ENCODE measurements around the gene TUNAR.

Gene TUNAR

GRCh38 chr14:95876761-95877538 is at the start of gene TUNAR:
Gene TUNAR (plus strand): TSS chr14:95876832.
- no peak for DNase-seq

- DNase-seq = no peak
These were observed 47.9 kb upstream of the TUNAR start for GRCh38 chr14:95828649-95829265.

- no peak for DNase-seq
These were observed 47.3 kb upstream of the TUNAR start for GRCh38 chr14:95829321-95829720.

- DNase-seq = no peak
These were observed 46.2 kb upstream of the TUNAR start for GRCh38 chr14:95830386-95830785.

GRCh38 chr14:95831041-95831440 is 45.6 kb upstream of the TUNAR start:
- no peak for DNase-seq

GRCh38 chr14:95831468-95831867 is 45.2 kb upstream of the TUNAR start:
- no peak for DNase-seq

- DNase-seq = no peak
These were observed 44.6 kb upstream of the TUNAR start for GRCh38 chr14:95832012-95832411.

GRCh38 chr14:95833429-95833828 is 43.2 kb upstream of the TUNAR start:
- DNase-seq = no peak

GRCh38 chr14:95834496-95834895 is 42.1 kb upstream of the TUNAR start:
- DNase-seq = no peak

GRCh38 chr14:95835121-95835730 is 41.4 kb upstream of the TUNAR start:
- DNase-seq = no peak

GRCh38 chr14:95838862-95839261 is 37.8 kb upstream of the TUNAR start:
- DNase-seq = no peak

- DNase-seq = no peak
These were observed 36.4 kb upstream of the TUNAR start for GRCh38 chr14:95840094-95840700.

GRCh38 chr14:95841668-95842067 is 35.0 kb upstream of the TUNAR start:
- DNase-seq = no peak

GRCh38 chr14:95849761-95850160 is 26.9 kb upstream of the TUNAR start:
- DNase-seq = no peak

- DNase-seq = no peak
These were observed 26.2 kb upstream of the TUNAR start for GRCh38 chr14:95850429-95850828.

GRCh38 chr14:95855606-95856005 is 21.0 kb upstream of the TUNAR start:
- DNase-seq = no peak

- DNase-seq = no peak
These were observed 19.4 kb upstream of the TUNAR start for GRCh38 chr14:95857275-95857674.

GRCh38 chr14:95858893-95859292 is 17.7 kb upstream of the TUNAR start:
- DNase-seq = no peak

- no peak for DNase-seq
These were observed 14.4 kb upstream of the TUNAR start for GRCh38 chr14:95862243-95862642.

GRCh38 chr14:95863295-95863694 is 13.3 kb upstream of the TUNAR start:
- DNase-seq = no peak

GRCh38 chr14:95869776-95870175 is 6.9 kb upstream of the TUNAR start:
- no peak for DNase-seq

- no peak for DNase-seq
These were observed 5.9 kb upstream of the TUNAR start for GRCh38 chr14:95870772-95871171.

GRCh38 chr14:95871531-95871930 is 5.1 kb upstream of the TUNAR start:
- DNase-seq = no peak

- no peak for DNase-seq
These were observed 3.9 kb upstream of the TUNAR start for GRCh38 chr14:95872777-95873176.

Measured in activated T-cell treated with anti-CD3 and anti-CD28 coated beads, Interleukin-2, amount 50 U/mL, for 1 hour (primary cell).